ENCODE data around the gene EXOC4. TPM values are rescaled to one million over a fixed set of nuclear protein-coding genes. Genes with fewer than 3 reads are reported as not detected.
A peak's percentile ranks its signal among the peaks of the same experiment; 100 is the strongest.

The EXOC4 gene
- polyA plus RNA-seq, 1 experiment, result 45.9 TPM

DNA sequence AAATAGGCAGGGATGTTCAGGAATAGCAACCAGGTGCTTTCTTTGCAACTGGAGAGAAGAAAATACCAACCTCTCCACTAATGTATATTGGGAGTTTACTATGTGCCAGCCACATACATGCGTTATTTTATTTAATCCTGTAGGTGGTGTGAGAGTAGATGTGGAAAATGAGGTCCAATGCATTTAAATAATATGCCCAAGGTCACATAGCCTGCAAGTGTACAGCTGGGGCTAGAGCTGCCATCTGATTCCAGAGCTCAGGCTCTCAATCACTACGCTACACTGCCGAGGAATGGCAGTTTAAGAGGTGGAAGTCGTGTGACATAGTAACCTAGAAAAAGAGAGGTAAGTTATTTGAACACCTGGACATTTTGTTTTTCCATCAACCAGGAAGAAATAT, 277.0 kb downstream of the EXOC4 start:
- Histone ChIP-seq H3K36me3 (ENCODE audit: control insufficient read depth, insufficient read depth, low read length) (no peaks in the 10 kb centered on the region), H3K27me3 (ENCODE audit: control insufficient read depth, insufficient read depth, low read length) (no peaks in the 10 kb centered on the region), H3K4me3 (ENCODE audit: low read depth, low read length) (no peak overlapping the region)
- ChIA-PET CTCF (no interaction called here), POLR2A (no interaction called here)
- TF ChIP-seq, protein P1, sequence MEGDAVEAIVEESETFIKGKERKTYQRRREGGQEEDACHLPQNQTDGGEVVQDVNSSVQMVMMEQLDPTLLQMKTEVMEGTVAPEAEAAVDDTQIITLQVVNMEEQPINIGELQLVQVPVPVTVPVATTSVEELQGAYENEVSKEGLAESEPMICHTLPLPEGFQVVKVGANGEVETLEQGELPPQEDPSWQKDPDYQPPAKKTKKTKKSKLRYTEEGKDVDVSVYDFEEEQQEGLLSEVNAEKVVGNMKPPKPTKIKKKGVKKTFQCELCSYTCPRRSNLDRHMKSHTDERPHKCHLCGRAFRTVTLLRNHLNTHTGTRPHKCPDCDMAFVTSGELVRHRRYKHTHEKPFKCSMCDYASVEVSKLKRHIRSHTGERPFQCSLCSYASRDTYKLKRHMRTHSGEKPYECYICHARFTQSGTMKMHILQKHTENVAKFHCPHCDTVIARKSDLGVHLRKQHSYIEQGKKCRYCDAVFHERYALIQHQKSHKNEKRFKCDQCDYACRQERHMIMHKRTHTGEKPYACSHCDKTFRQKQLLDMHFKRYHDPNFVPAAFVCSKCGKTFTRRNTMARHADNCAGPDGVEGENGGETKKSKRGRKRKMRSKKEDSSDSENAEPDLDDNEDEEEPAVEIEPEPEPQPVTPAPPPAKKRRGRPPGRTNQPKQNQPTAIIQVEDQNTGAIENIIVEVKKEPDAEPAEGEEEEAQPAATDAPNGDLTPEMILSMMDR (IDR thresholded peaks at IDR 0.05; ENCODE audit: insufficient read depth, low read depth, low read length), result no peak
- no peak for DNase-seq (ENCODE audit: low read depth)

DNA sequence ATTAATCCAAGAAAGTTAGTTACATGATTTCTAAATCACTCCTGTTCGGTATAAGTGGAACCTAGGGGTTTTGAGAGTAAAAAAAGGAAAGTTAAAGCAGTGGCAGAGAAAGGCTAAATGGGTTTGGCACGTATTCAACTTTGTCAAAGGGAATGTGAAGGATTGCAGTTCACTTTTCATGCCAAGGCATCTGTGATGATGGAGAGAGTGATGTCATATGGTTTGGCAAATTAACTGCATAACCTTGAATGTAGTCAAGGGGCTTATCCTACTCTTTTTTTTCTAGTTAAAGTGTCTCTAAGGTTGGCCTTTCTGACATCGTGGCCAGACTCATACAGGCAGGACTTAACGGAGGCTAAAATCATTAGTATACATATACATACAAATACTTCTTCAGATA, 277.8 kb downstream of the EXOC4 start:
- Histone ChIP-seq H3K4me3 (ENCODE audit: low read depth, low read length) (no peak overlapping the region), H3K36me3 (ENCODE audit: control insufficient read depth, insufficient read depth, low read length) (no peaks in the 10 kb centered on the region), H3K27me3 (ENCODE audit: control insufficient read depth, insufficient read depth, low read length) (no peaks in the 10 kb centered on the region)
- TF ChIP-seq, protein P1 (IDR thresholded peaks at IDR 0.05; ENCODE audit: insufficient read depth, low read depth, low read length), result no peak
- ChIA-PET POLR2A (no interaction called here), CTCF (no interaction called here)
- DNase-seq (ENCODE audit: low read depth), result peak; percentile 12

DNA sequence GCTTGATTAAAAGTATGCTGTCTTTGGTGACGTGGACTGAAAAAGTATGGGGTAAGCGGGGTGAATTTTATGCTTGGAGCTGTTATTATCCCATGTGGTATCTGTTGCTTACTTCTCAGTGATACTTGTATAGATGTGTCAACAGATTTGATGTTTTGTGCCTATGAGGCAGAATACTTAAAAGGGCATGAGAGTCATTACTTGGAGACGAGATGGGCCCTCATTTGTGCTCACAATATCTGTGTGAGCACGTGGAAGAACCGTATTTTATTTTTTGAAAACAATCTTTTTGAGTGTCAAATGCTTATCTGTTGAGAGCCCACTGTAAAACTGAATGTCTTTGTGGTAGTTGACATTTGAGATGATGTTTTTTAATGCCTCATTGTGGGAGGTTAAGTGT, 281.9 kb downstream of the EXOC4 start:
- ChIA-PET POLR2A (no interaction called here), CTCF (no interaction called here)
- Histone ChIP-seq H3K4me3 (ENCODE audit: low read depth, low read length) (no peak overlapping the region), H3K36me3 (ENCODE audit: control insufficient read depth, insufficient read depth, low read length) (no peaks in the 10 kb centered on the region), H3K27me3 (ENCODE audit: control insufficient read depth, insufficient read depth, low read length) (no peaks in the 10 kb centered on the region)
- DNase-seq (ENCODE audit: low read depth), result no peak
- TF ChIP-seq, protein P1 (IDR thresholded peaks at IDR 0.05; ENCODE audit: insufficient read depth, low read depth, low read length), result no peak

DNA sequence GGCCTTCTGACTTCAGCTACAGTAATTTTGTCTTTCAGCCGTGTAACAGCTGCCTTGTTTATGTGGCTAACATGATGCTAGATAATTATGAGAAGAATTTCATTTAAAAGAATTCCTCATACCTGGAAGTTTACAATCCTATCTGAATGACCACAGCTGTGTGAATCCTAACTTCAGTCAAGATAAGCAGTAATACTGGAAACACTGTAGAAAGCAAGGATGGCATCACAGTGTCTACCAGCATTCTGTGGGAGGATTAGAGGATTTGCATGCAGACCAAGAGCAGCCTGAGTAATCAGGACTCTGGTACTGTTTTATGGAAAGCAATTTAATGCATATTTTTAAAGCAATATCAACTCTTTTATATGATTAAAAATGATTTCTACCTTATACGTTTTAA, 282.4 kb downstream of the EXOC4 start:
- POLR2A ChIA-PET, result no interaction called here
- Histone ChIP-seq H3K4me3 (ENCODE audit: low read depth, low read length) (no peak overlapping the region), H3K27me3 (ENCODE audit: control insufficient read depth, insufficient read depth, low read length) (no peaks in the 10 kb centered on the region), H3K36me3 (ENCODE audit: control insufficient read depth, insufficient read depth, low read length) (no peaks in the 10 kb centered on the region)
- CTCF ChIA-PET, result no interaction called here
- DNase-seq (ENCODE audit: low read depth), result no peak
- TF ChIP-seq, protein P1 (IDR thresholded peaks at IDR 0.05; ENCODE audit: insufficient read depth, low read depth, low read length), result no peak

DNA sequence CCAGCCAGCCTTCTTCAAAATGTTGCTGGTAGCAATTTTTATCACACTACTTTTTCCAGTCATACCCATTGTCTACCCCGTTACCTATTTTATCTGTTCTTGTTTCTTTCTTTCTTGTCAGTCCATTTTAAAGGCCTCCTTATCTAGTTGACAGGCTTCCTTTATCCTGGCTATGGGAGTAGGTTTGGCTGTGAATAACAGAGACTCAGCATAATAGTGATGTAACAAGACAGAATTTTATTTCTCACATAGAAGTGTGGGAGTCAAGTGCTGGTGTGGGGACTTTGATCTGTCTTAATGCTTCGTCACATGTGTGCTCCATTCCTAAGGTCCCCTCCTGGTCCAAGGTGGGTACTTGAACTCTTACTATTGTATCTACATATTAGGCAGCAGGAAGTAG, 283.6 kb downstream of the EXOC4 start:
- POLR2A ChIA-PET, result no interaction called here
- DNase-seq (ENCODE audit: low read depth), result no peak
- Histone ChIP-seq H3K27me3 (ENCODE audit: control insufficient read depth, insufficient read depth, low read length) (no peaks in the 10 kb centered on the region), H3K4me3 (ENCODE audit: low read depth, low read length) (no peak overlapping the region), H3K36me3 (ENCODE audit: control insufficient read depth, insufficient read depth, low read length) (no peaks in the 10 kb centered on the region)
- TF ChIP-seq, protein P1 (IDR thresholded peaks at IDR 0.05; ENCODE audit: insufficient read depth, low read depth, low read length), result no peak
- CTCF ChIA-PET, result no interaction called here
